SU-DHL-6 (cell line): ENCODE data around the gene SMIM1.

Experiments used
- H2AFZ ChIP-seq: fragments of 200-600 bp; sonication (generic); 2 replicates; pipeline ENCODE4 v1.6.1; 2014; ENCODE audit warnings: low read depth, mild to moderate bottlenecking, moderate library complexity, mixed read lengths, antibody characterized with exemption, low read length; ENCODE audit not compliant: severe bottlenecking
- H3F3A ChIP-seq: fragments of 200-600 bp; shearing (Covaris generic); 2 replicates; pipeline ENCODE4 v1.6.0; 2016; ENCODE audit warnings: antibody characterized with exemption, mild to moderate bottlenecking; ENCODE audit not compliant: insufficient read depth
- H3K27ac ChIP-seq: fragments of 200-600 bp; sonication (generic); 2 replicates; pipeline ENCODE4 v1.5.1; 2016; ENCODE audit warnings: low read depth, mild to moderate bottlenecking, low read length, moderate library complexity, mixed read lengths
- H3K27me3 ChIP-seq: fragments of 200-600 bp; sonication (generic), shearing (Covaris generic); 2 replicates; pipeline ENCODE4 v1.6.0; 2014; ENCODE audit warnings: mild to moderate bottlenecking, low read length
- H3K36me3 ChIP-seq: fragments of 200-600 bp; sonication (generic); 2 replicates; pipeline ENCODE4 v1.6.1; 2014; ENCODE audit warnings: mild to moderate bottlenecking, low read length, mixed read lengths
- H3K4me2 ChIP-seq: fragments of 300-600, 200-600 bp; shearing (Covaris generic), sonication (generic); 2 replicates; pipeline ENCODE4 v1.6.0; 2014; ENCODE audit warnings: low read length, low read depth, mild to moderate bottlenecking; ENCODE audit not compliant: poor library complexity, severe bottlenecking
- H3K4me3 ChIP-seq: fragments of 200-600 bp; sonication (generic); 2 replicates; pipeline ENCODE4 v1.5.1; 2014; ENCODE audit warnings: antibody characterized with exemption, low read length, mild to moderate bottlenecking, mixed read lengths; ENCODE audit not compliant: insufficient read depth, poor library complexity, severe bottlenecking
- H3K79me2 ChIP-seq: fragments of 200-600 bp; sonication (generic); 2 replicates; pipeline ENCODE4 v1.6.1; 2014; ENCODE audit warnings: mild to moderate bottlenecking, low read length, moderate library complexity; ENCODE audit not compliant: insufficient read depth
- H3K9ac ChIP-seq: fragments of 200-600 bp; sonication (generic); 2 replicates; pipeline ENCODE4 v1.7.0; 2014; ENCODE audit warnings: mild to moderate bottlenecking, low read length
- H3K9me2 ChIP-seq: fragments of 200-600 bp; sonication (generic); replicated peaks from 2 replicates; pipeline ENCODE4 v1.6.1; 2014; ENCODE audit warnings: low read length; ENCODE audit not compliant: insufficient read depth
- H3K9me3 ChIP-seq: fragments of 200-600 bp; sonication (generic); 2 replicates; pipeline ENCODE4 v1.6.1; 2014; ENCODE audit warnings: low read length, mixed read lengths; ENCODE audit not compliant: insufficient read depth
- H4K20me1 ChIP-seq: fragments of 200-600 bp; sonication (generic); 2 replicates; pipeline ENCODE4 v1.6.1; 2014; ENCODE audit warnings: low read depth, mild to moderate bottlenecking, antibody characterized with exemption, low read length, moderate library complexity, mixed read lengths
- CTCF ChIP-seq: fragments of 200-600 bp; sonication (generic); IDR thresholded peaks from one replicate; pipeline ENCODE4 v1.5.1; 2017; ENCODE audit warnings: antibody characterized with exemption, mild to moderate bottlenecking, low read length, moderate library complexity; ENCODE audit not compliant: insufficient read depth, poor library complexity, severe bottlenecking
- EZH2phosphoT487 ChIP-seq: fragments of 200-600 bp; sonication (generic), shearing (Covaris generic); conservative IDR thresholded peaks from 2 replicates; pipeline ENCODE4 v1.6.1; 2018; ENCODE audit warnings: mild to moderate bottlenecking, antibody characterized with exemption, low read length, moderate library complexity, mixed read lengths

SMIM1 gene

GRCh38 chr1:3763351-3764125 is 9.0 kb upstream of the SMIM1 start:
- H3K79me2 ChIP-seq, result no peaks in the 10 kb centered on the region
- no peaks in the 10 kb centered on the region for H3K9me2 ChIP-seq
- H3F3A ChIP-seq, result no peaks in the 10 kb centered on the region
- no peaks in the 10 kb centered on the region for H3K9me3 ChIP-seq
- TF ChIP-seq EZH2phosphoT487 (no peak), CTCF (no peak)
- no peak overlapping the region for H3K9ac ChIP-seq
- no peak overlapping the region for H3K4me3 ChIP-seq
- H3K36me3 ChIP-seq, result no peaks in the 10 kb centered on the region
- H3K27me3 ChIP-seq, result no peaks in the 10 kb centered on the region
- no peak overlapping the region for H2AFZ ChIP-seq
- no peak overlapping the region for H3K4me2 ChIP-seq
- no peak overlapping the region for H3K27ac ChIP-seq
- no peaks in the 10 kb centered on the region for H4K20me1 ChIP-seq

DNA sequence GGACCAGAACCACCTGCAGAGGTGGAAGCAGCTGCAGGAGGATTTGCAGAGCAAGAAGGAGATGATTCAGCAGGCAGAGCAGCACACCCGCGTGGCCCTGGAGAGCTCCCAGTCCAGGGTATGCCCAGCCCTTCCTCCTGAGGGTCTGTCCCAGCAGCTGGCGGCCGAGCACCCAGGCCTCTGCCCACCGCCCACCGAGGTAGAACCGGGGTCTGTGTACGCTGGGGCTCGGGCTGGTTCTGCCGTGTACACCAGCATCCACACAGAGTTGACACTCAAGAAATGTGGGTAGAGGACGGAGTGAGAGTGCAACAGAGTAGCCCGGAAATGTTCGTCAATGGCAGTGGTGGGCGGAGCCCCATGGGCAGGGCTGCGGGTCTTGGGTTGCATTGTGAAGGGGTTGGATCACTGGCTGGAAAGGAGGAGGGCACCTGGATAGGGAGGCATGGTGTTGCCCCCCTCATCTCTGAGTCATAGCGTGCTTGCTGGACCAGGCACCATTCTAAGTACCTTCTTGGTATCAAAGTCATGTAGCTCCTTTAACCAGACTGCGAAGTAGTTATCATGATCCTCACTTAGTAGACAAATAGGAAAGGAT is 5.1 kb upstream of the SMIM1 start:
- Histone ChIP-seq H3K27me3 (no peaks in the 10 kb centered on the region), H3K4me2 (no peak overlapping the region), H3K36me3 (no peaks in the 10 kb centered on the region)

GRCh38 chr1:3768811-3769390 is 3.6 kb upstream of the SMIM1 start:
- Histone ChIP-seq H3K4me3 (no peak overlapping the region), H3K27ac (no peak overlapping the region), H3K9me3 (no peaks in the 10 kb centered on the region), H3K9me2 (no peaks in the 10 kb centered on the region), H3F3A (no peaks in the 10 kb centered on the region), H3K9ac (no peak overlapping the region), H3K4me2 (no peak overlapping the region), H2AFZ (no peak overlapping the region), H3K27me3 (no peaks in the 10 kb centered on the region), H3K36me3 (no peaks in the 10 kb centered on the region), H4K20me1 (no peaks in the 10 kb centered on the region), H3K79me2 (no peaks in the 10 kb centered on the region)
- no peak for TF ChIP-seq EZH2phosphoT487
- no peak for TF ChIP-seq CTCF

More for the DNA sequence above, 5.1 kb upstream of the SMIM1 start:
- no peaks in the 10 kb centered on the region for H3K9me3 ChIP-seq
- H3K9ac ChIP-seq, result no peak overlapping the region
- H3F3A ChIP-seq, result no peaks in the 10 kb centered on the region
- H4K20me1 ChIP-seq, result no peaks in the 10 kb centered on the region
- no peak overlapping the region for H2AFZ ChIP-seq
- no peak overlapping the region for H3K27ac ChIP-seq
- H3K79me2 ChIP-seq, result no peaks in the 10 kb centered on the region
- no peaks in the 10 kb centered on the region for H3K9me2 ChIP-seq
- no peak for TF ChIP-seq EZH2phosphoT487
- TF ChIP-seq CTCF, result no peak
- H3K4me3 ChIP-seq, result no peak overlapping the region
